Loucy (cell line): ENCODE results near the gene ELOVL1.
"Not testable (repeated sequence)": the region's sequence is repeated elsewhere in the genome, so short reads cannot be mapped to it uniquely, and the experiment has no call there.

Experiments
- H2AFZ ChIP-seq: fragments of 200-600 bp; sonication (generic); 2 replicates; pipeline ENCODE4 v1.6.0; 2016; ENCODE audit warnings: antibody characterized with exemption, mild to moderate bottlenecking, low read length, moderate library complexity
- H3F3A ChIP-seq: fragments of 200-600 bp; 2 replicates; pipeline ENCODE4 v1.6.0; 2016; ENCODE audit warnings: antibody characterized with exemption, low read depth, mild to moderate bottlenecking
- H3K27me3 ChIP-seq: fragments of 200-600 bp; sonication (generic); 2 replicates; pipeline ENCODE4 v1.6.1; 2014; ENCODE audit warnings: low read length, mild to moderate bottlenecking; ENCODE audit not compliant: insufficient read depth, poor library complexity, severe bottlenecking
- H3K36me3 ChIP-seq: fragments of 200-600 bp; sonication (generic); 2 replicates; pipeline ENCODE4 v1.6.1; 2016; ENCODE audit warnings: low read length; ENCODE audit not compliant: insufficient read depth
- H3K4me1 ChIP-seq: fragments of 200-600 bp; sonication (generic); 2 replicates; pipeline ENCODE4 v1.5.1; 2014; ENCODE audit warnings: low read length, mild to moderate bottlenecking; ENCODE audit not compliant: insufficient read depth, poor library complexity, severe bottlenecking
- H3K4me2 ChIP-seq: fragments of 200-600 bp; sonication (generic); 2 replicates; pipeline ENCODE4 v1.6.0; 2014; ENCODE audit warnings: antibody characterized with exemption, low read length, low read depth, mild to moderate bottlenecking; ENCODE audit not compliant: poor library complexity, severe bottlenecking
- H3K4me3 ChIP-seq: fragments of 200-600 bp; sonication (generic); 2 replicates; pipeline ENCODE4 v1.5.1; 2014; ENCODE audit warnings: low read length, mild to moderate bottlenecking, mixed read lengths; ENCODE audit not compliant: poor library complexity, severe bottlenecking
- H3K79me2 ChIP-seq: fragments of 200-600 bp; sonication (generic); 2 replicates; pipeline ENCODE4 v1.6.1; 2014; ENCODE audit warnings: low read length; ENCODE audit not compliant: insufficient read depth
- H3K9ac ChIP-seq: fragments of 200-600 bp; sonication (generic); 2 replicates; pipeline ENCODE4 v1.6.0; 2014; ENCODE audit warnings: mild to moderate bottlenecking, low read depth, low read length, moderate library complexity; ENCODE audit not compliant: poor library complexity, severe bottlenecking
- H3K9me2 ChIP-seq: fragments of 200-600 bp; sonication (generic); replicated peaks from 2 replicates; pipeline ENCODE4 v1.6.1; 2016; ENCODE audit warnings: low read depth, low read length, mixed read lengths
- H3K9me3 ChIP-seq: fragments of 200-600 bp; sonication (generic); 2 replicates; pipeline ENCODE4 v1.6.1; 2014; ENCODE audit warnings: mild to moderate bottlenecking, antibody characterized with exemption, low read length, low read depth; ENCODE audit not compliant: insufficient read depth
- H4K20me1 ChIP-seq: fragments of 200-600 bp; sonication (generic); 2 replicates; pipeline ENCODE4 v1.6.0; 2014; ENCODE audit warnings: antibody characterized with exemption, low read length, mild to moderate bottlenecking; ENCODE audit not compliant: insufficient read depth, poor library complexity, severe bottlenecking
- CTCF ChIP-seq: fragments of 200-600 bp; sonication (generic); conservative IDR thresholded peaks from 2 replicates; pipeline ENCODE4 v1.5.1; 2014; ENCODE audit warnings: mild to moderate bottlenecking, antibody characterized with exemption, low read length
- EZH2phosphoT487 ChIP-seq: fragments of 200-600 bp; IDR thresholded peaks from 2 replicates; pipeline ENCODE4 v1.6.1; 2018; ENCODE audit warnings: antibody characterized with exemption, mild to moderate bottlenecking, moderate library complexity, borderline replicate concordance

ELOVL1 gene

GRCh38 chr1:43370564-43370963 lies 2.8 kb upstream of the ELOVL1 start:
- Histone ChIP-seq H3K4me1 (peaks cover 21% of the 10 kb centered on the region), H3K27me3 (no peaks in the 10 kb centered on the region), H3K9me2 (no peaks in the 10 kb centered on the region), H4K20me1 (peaks cover 15% of the 10 kb centered on the region), H3K4me2 (no peak overlapping the region), H2AFZ (no peak overlapping the region), H3K9me3 (no peaks in the 10 kb centered on the region), H3K79me2 (peaks cover 32% of the 10 kb centered on the region), H3K4me3 (no peak overlapping the region), H3K9ac (no peak overlapping the region), H3F3A (0 out of 2 replicates have a peak, but pooled peaks cover 2% of the 10 kb centered on the region), H3K36me3 (no peaks in the 10 kb centered on the region)
- TF ChIP-seq EZH2phosphoT487 (no peak), CTCF (no peak)

GRCh38 chr1:43369779-43370178 lies 2.0 kb upstream of the ELOVL1 start:
- not testable (repeated sequence) for H3K27me3 ChIP-seq, H3K9me3 ChIP-seq, H3K4me3 ChIP-seq, H3F3A ChIP-seq, H3K9ac ChIP-seq, H3K36me3 ChIP-seq, H3K4me2 ChIP-seq, H3K9me2 ChIP-seq, H2AFZ ChIP-seq
- peaks cover 40% of the 10 kb centered on the region for H3K79me2 ChIP-seq
- peaks cover 23% of the 10 kb centered on the region for H3K4me1 ChIP-seq
- H4K20me1 ChIP-seq: peaks cover 20% of the 10 kb centered on the region

- Histone ChIP-seq H3K9me3 (no peaks in the 10 kb centered on the region), H3K9ac (peak overlapping the region; percentile 92), H3K36me3 (peaks cover 11% of the 10 kb centered on the region; the same call in 1 of the 2 replicates), H3K4me2 (peak overlapping the region; percentile 99), H3K9me2 (no peaks in the 10 kb centered on the region), H3K27me3 (no peaks in the 10 kb centered on the region), H3K4me1 (peaks cover 23% of the 10 kb centered on the region), H2AFZ (peak overlapping the region; percentile 85), H3F3A (0 out of 2 replicates have a peak, but pooled peaks cover 2% of the 10 kb centered on the region), H3K4me3 (peak overlapping the region; percentile 95), H4K20me1 (peaks cover 20% of the 10 kb centered on the region), H3K79me2 (peaks cover 41% of the 10 kb centered on the region)
- TF ChIP-seq CTCF (no peak), EZH2phosphoT487 (no peak)
Observed at GRCh38 chr1:43368646-43369020, 822 bp upstream of the ELOVL1 start.
